HepG2 (cell line): ENCODE measurements around the gene TMEM14A.

Source experiments
- CTCF ChIP-seq: sonication (generic); formaldehyde crosslinking; IDR thresholded peaks from 2 replicates; pipeline ENCODE4 v1.5.0; 2020; ENCODE audit warnings: mild to moderate bottlenecking, missing genetic modification reagents, moderate library complexity
- ESRRA ChIP-seq: sonication (generic); formaldehyde crosslinking; IDR thresholded peaks from 2 replicates; pipeline ENCODE4 v1.5.1; 2020; ENCODE audit warnings: mild to moderate bottlenecking, low read depth, missing genetic modification reagents
- FOXP1 ChIP-seq, 2 experiments: fragments of 450-650 bp in 1 of 2; IDR thresholded peaks; 2 replicates each; pipeline ENCODE4 v1.6.1; 2017 to 2018; ENCODE audit warnings: antibody characterized with exemption in 1 of 2
- SIN3A ChIP-seq: IDR thresholded peaks from 2 replicates; pipeline ENCODE4 v1.6.1; 2011; ENCODE audit warnings: low read depth, mild to moderate bottlenecking, control low read depth, low read length, borderline replicate concordance
- TBP ChIP-seq: sonication (generic); formaldehyde crosslinking; IDR thresholded peaks from 2 replicates; pipeline ENCODE4 v1.5.0; 2020; ENCODE audit warnings: missing genetic modification reagents
- TFE3 ChIP-seq: IDR thresholded peaks from 2 replicates; pipeline ENCODE4 v1.6.1; 2016
- ZBTB38 ChIP-seq: sonication (generic); formaldehyde crosslinking; IDR thresholded peaks from 2 replicates; pipeline ENCODE4 v1.5.1; 2020; ENCODE audit warnings: mild to moderate bottlenecking, missing genetic modification reagents
- ZNF232 ChIP-seq: sonication (generic); formaldehyde crosslinking; IDR thresholded peaks from 2 replicates; pipeline ENCODE4 v1.4.0; 2020; ENCODE audit warnings: missing genetic modification reagents, borderline replicate concordance
- ZNF589 ChIP-seq: sonication (generic); formaldehyde crosslinking; conservative IDR thresholded peaks from 2 replicates; pipeline ENCODE4 v1.8.0; 2022; ENCODE audit warnings: mild to moderate bottlenecking, moderate library complexity, missing genetic modification reagents
- ZNF644 ChIP-seq: IDR thresholded peaks from 2 replicates; pipeline ENCODE4 v1.6.1; 2016; ENCODE audit warnings: low read depth
- ZNF768 ChIP-seq: sonication (generic); formaldehyde crosslinking; IDR thresholded peaks from 2 replicates; pipeline ENCODE4 v1.4.0; 2020; ENCODE audit warnings: missing genetic modification reagents

DNA sequence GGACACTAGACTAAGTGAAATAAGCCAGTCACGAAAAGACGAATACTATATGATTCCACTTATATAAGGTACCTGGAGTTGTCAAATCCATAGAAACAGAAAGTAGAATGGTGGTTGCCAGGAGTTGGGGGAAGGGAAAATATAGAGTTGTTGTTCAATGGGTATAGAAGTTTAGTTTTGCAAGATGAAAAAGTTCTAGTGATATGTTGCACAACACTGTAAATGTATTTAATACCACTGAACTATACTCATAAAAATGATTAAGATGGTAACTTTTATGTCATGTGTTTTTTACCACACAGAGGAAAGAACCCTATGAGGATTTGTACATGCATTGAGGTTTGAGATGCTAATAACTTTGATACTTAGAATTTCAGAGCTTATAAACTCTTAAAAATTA lies 48.1 kb upstream of the TMEM14A start:
- TF ChIP-seq SIN3A (no peak), TBP (CRISPR knock-in tag) (no peak), FOXP1 (IDR thresholded peaks at IDR 0.05) (no peak), FOXP1 (CRISPR knock-in tag; IDR thresholded peaks at IDR 0.05) (no peak), ZNF644 (CRISPR knock-in tag) (no peak), ZNF768 (no peak), ZNF589 (CRISPR knock-in tag) (no peak), CTCF (CRISPR knock-in tag) (no peak), ZNF232 (CRISPR knock-in tag) (no peak), ZBTB38 (CRISPR knock-in tag) (no peak), ESRRA (CRISPR knock-in tag) (no peak), TFE3 (no peak)
